Thyroid gland (tissue), 4 donors: ENCODE data around the gene ANKRD1.

ENCODE experiments used
- CTCF ChIP-seq, 6 experiments: fragments of 200-600 bp in 3 of 6; fragments of 450-650 bp in 3 of 6; sonication (generic) in 3 of 6; IDR thresholded peaks; one replicate each; pipeline ENCODE4 v1.5.1; 2016 to 2019; ENCODE audit warnings: antibody characterized with exemption in 6 of 6, mild to moderate bottlenecking in 2 of 6, inconsistent platforms in 1 of 6, moderate library complexity in 1 of 6
- POLR2A ChIP-seq, 2 donors: fragments of 450-650 bp; IDR thresholded peaks; one replicate each; pipeline ENCODE4 v1.6.1; 2017; ENCODE audit warnings: antibody characterized with exemption in 2 of 2, mild to moderate bottlenecking in 2 of 2, moderate library complexity in 1 of 2

GRCh38 chr10:90919683-90920574 is 958 bp downstream of the ANKRD1 start:
- no peak for TF ChIP-seq POLR2A (IDR thresholded peaks at IDR 0.05)
- no peak for TF ChIP-seq CTCF (IDR thresholded peaks at IDR 0.05)
